K562 (cell line): ENCODE data around the gene AFF2. TPM values are rescaled to one million over a fixed set of nuclear protein-coding genes. Genes with fewer than 3 reads are reported as not detected.

Source experiments
- ATAC-seq: fragments of 200-7000 bp; cut with Tn5 transposase; 3 replicates; pipeline ENCODE4 v1.9.1; 2020; ENCODE audit warnings: moderate library complexity
- BruUV-seq: library from RNA; stranded (reverse); fragments of 400-500 nt; replicated peaks from 2 replicates; lab custom pipeline; 2021; lab: Mats Ljungman, UMichigan
- CTCF ChIA-PET: fragments of 300-600 bp; formaldehyde crosslinking; extraction: SDS; loops from one replicate; lab custom pipeline; 2021; ENCODE audit warnings: low intra/inter-chr PET ratio; lab: Yijun Ruan, JAX
- POLR2A ChIA-PET: fragments of 300-600, 350-650 bp; sonication (Branson Sonifier 250); formaldehyde crosslinking; extraction: SDS; loops from one replicate; lab custom pipeline; 2021; ENCODE audit warnings: antibody characterized with exemption, inconsistent platforms; lab: Yijun Ruan, JAX
- DNase-seq, 4 experiments: peaks; one replicate each; pipeline versions ENCODE4 v3.0.0 to v3.0.0-alpha.2; 2011 to 2018; ENCODE audit warnings: low spot score in 3 of 4, mixed read lengths in 3 of 4; ENCODE audit errors: extremely low read depth in 1 of 4
- FAIRE-seq: peaks from 2 replicates; lab custom pipeline; 2011; peaks lifted over from hg19 to GRCh38; lab: Jason Lieb, UNC
- H2AFZ ChIP-seq: 2 replicates; pipeline ENCODE4 v1.6.0; 2011; ENCODE audit warnings: low read depth, low read length, control low read depth, inconsistent platforms
- H3K27ac ChIP-seq: fragments of 200-600 bp; 3 replicates; pipeline ENCODE4 v1.8.0; 2011; ENCODE audit warnings: low read depth, mild to moderate bottlenecking, control low read depth, inconsistent platforms, low read length, moderate library complexity, mixed read lengths; ENCODE audit errors: extremely low read depth
- H3K27me3 ChIP-seq, 2 experiments: fragments of 300-600 bp in 1 of 2; 2 replicates in 1 of 2; 3 replicates in 1 of 2; pipeline versions ENCODE4 v1.6.0 to v1.8.0; 2011; ENCODE audit warnings: inconsistent platforms in 2 of 2, low read length in 2 of 2, mild to moderate bottlenecking in 1 of 2, mixed read lengths in 1 of 2, moderate library complexity in 1 of 2; ENCODE audit not compliant: control insufficient read depth in 2 of 2, insufficient read depth in 2 of 2
- H3K36me3 ChIP-seq: fragments of 300-600 bp; 3 replicates; pipeline ENCODE4 v1.8.0; 2011; ENCODE audit warnings: mild to moderate bottlenecking, low read length, inconsistent platforms; ENCODE audit not compliant: control insufficient read depth, insufficient read depth
- H3K4me1 ChIP-seq, 2 experiments: fragments of 200-600 bp in 1 of 2; replicated peaks in 1 of 2; 2 replicates in 1 of 2; 3 replicates in 1 of 2; pipeline versions ENCODE4 v1.5.1 to v1.8.0; 2011; ENCODE audit warnings: inconsistent platforms in 2 of 2, low read length in 2 of 2, mild to moderate bottlenecking in 1 of 2, mixed read lengths in 1 of 2, moderate library complexity in 1 of 2; ENCODE audit not compliant: control insufficient read depth in 2 of 2, insufficient read depth in 2 of 2
- H3K4me2 ChIP-seq: 2 replicates; pipeline ENCODE4 v1.6.1; 2011; ENCODE audit warnings: low read length, control low read depth, inconsistent platforms, mixed read lengths; ENCODE audit not compliant: insufficient read depth
- H3K4me3 ChIP-seq: fragments of 200-600 bp; sonication (generic), shearing (Covaris generic); 2 replicates; pipeline ENCODE4 v1.5.1; 2016; ENCODE audit warnings: control low read depth, inconsistent platforms
- H3K79me2 ChIP-seq: fragments of 200-600 bp; 3 replicates; pipeline ENCODE4 v1.8.0; 2011; ENCODE audit warnings: low read length, inconsistent platforms; ENCODE audit not compliant: control insufficient read depth, insufficient read depth
- H3K9ac ChIP-seq, 2 experiments: 2 replicates each; pipeline versions ENCODE4 v1.6.0 to v1.6.1; 2011; ENCODE audit warnings: low read depth in 2 of 2, low read length in 2 of 2, control low read depth in 1 of 2, inconsistent platforms in 1 of 2, mild to moderate bottlenecking in 1 of 2, mixed read lengths in 1 of 2; ENCODE audit not compliant: insufficient read depth in 1 of 2
- H3K9me1 ChIP-seq: one replicate; pipeline ENCODE4 v1.6.0; 2011; ENCODE audit warnings: inconsistent platforms, mild to moderate bottlenecking, low read length, moderate library complexity; ENCODE audit not compliant: control insufficient read depth, insufficient read depth
- H3K9me3 ChIP-seq: replicated peaks from 2 replicates; pipeline ENCODE4 v1.5.1; 2011; ENCODE audit warnings: low read depth, low read length, inconsistent platforms; ENCODE audit not compliant: control insufficient read depth, insufficient read depth
- H4K20me1 ChIP-seq: replicated peaks from 2 replicates; pipeline ENCODE4 v1.6.1; 2011; ENCODE audit warnings: low read length, inconsistent platforms, mixed read lengths; ENCODE audit not compliant: control insufficient read depth, insufficient read depth
- ADNP ChIP-seq: fragments of 200-800 bp; sonication (Bioruptor generic); IDR thresholded peaks from 2 replicates; pipeline ENCODE4 v1.6.1; 2016; ENCODE audit warnings: missing genetic modification characterization, missing compliant biosample characterization
- CCNT2 ChIP-seq: IDR thresholded peaks from 2 replicates; pipeline ENCODE4 v1.6.1; 2011; ENCODE audit warnings: borderline replicate concordance, low read depth, mild to moderate bottlenecking, moderate library complexity, mixed read lengths, low read length; ENCODE audit not compliant: insufficient read length; ENCODE audit errors: extremely low read depth
- GTF2E2 ChIP-seq: fragments of 200-800 bp; sonication (Bioruptor generic); IDR thresholded peaks from 2 replicates; pipeline ENCODE4 v1.6.1; 2016; ENCODE audit warnings: missing genetic modification characterization, missing compliant biosample characterization
- MIER1 ChIP-seq: fragments of 450-650 bp; IDR thresholded peaks from 2 replicates; pipeline ENCODE4 v1.6.1; 2016; ENCODE audit warnings: antibody characterized with exemption, mild to moderate bottlenecking, low read depth
- NFE2L1 ChIP-seq: fragments of 450-650 bp; IDR thresholded peaks from 2 replicates; pipeline ENCODE4 v1.6.1; 2016; ENCODE audit warnings: missing genetic modification characterization, low read depth, mild to moderate bottlenecking, missing compliant biosample characterization, moderate library complexity, borderline replicate concordance
- PCBP1 ChIP-seq: fragments of 200-400 bp; formaldehyde crosslinking; IDR thresholded peaks from 2 replicates; pipeline ENCODE4 v1.6.1; 2018; ENCODE audit warnings: mild to moderate bottlenecking, low read depth, low read length; ENCODE audit not compliant: poor library complexity, severe bottlenecking
- SUPT5H ChIP-seq: fragments of 450-650 bp; IDR thresholded peaks from 2 replicates; pipeline ENCODE4 v1.6.1; 2016
- ZNF133 ChIP-seq: fragments of 250-450 bp; sonication (Bioruptor Pico); IDR thresholded peaks from 2 replicates; pipeline ENCODE4 v1.4.0; 2020; ENCODE audit warnings: mild to moderate bottlenecking
- ZNF785 ChIP-seq: fragments of 250-450 bp; sonication (Bioruptor Pico); IDR thresholded peaks from 2 replicates; pipeline ENCODE4 v1.4.0; 2020; ENCODE audit warnings: mild to moderate bottlenecking
- WGBS: fragments of 100-300 bp; shearing (Covaris generic); methylation state at CpG from one replicate; pipeline ENCODE4 v1.1.6; 2016; ENCODE audit warnings: low coverage, mixed read lengths; ENCODE audit not compliant: insufficient coverage; ENCODE audit errors: missing lambda C conversion rate; 5-methylcytosine and 5-hydroxymethylcytosine counted together
- in situ Hi-C: fragments of 300-500 bp; cut with MboI; formaldehyde crosslinking; loops from 4 replicates; pipeline ENCODE4 v1.15.0; 2018; ENCODE audit warnings: inconsistent platforms, mixed read lengths
- intact Hi-C: fragments of 100-400 bp; cut with micrococcal nuclease; formaldehyde crosslinking; loops from 2 replicates; pipeline ENCODE4 v1.14.2; 2022
- polyA plus RNA-seq, 8 experiments: library from polyadenylated mRNA; depleted of rRNA in 4 of 8; stranded (reverse) in 5 of 8; unstranded in 3 of 8; fragments of >200 nt; fragmentation: Nextera tagmentation in 2 of 8; fragmentation: Illumina TruSeq in 1 of 8; extraction: Ambion mirVana in 2 of 8; extraction: Trizol in 1 of 8; gene quantifications; 2 replicates each; pipeline versions ENCODE4 v1.2.1 to v1.2.3, GENCODE V29; 2011 to 2014; ENCODE audit warnings: inconsistent platforms in 1 of 8, missing spikeins in 1 of 8
- total RNA-seq, 7 experiments: library from RNA; depleted of rRNA in 6 of 7; stranded (reverse); fragments of >200 nt in 6 of 7; fragmentation: Illumina TruSeq in 2 of 7; extraction: Trizol in 2 of 7; gene quantifications; 2 replicates each; pipeline versions ENCODE4 v1.2.1 to v1.2.3, GENCODE V29; 2011 to 2021; ENCODE audit warnings: low replicate concordance in 1 of 7
- TF ChIP-seq, protein P1 (sequence below): IDR thresholded peaks from 2 replicates; pipeline ENCODE4 v1.6.1; 2011; ENCODE audit warnings: borderline replicate concordance, low read depth, mild to moderate bottlenecking, moderate library complexity, low read length; ENCODE audit not compliant: insufficient read depth, poor library complexity, severe bottlenecking

Gene AFF2
- total and polyA plus RNA-seq, 9 of the 15 experiments (the other 6 are each of a cell fraction or from before 2014, with no cell fraction given), result 0.01 to 0.20 (median 0.07) TPM

GRCh38 chrX:148593987-148594386 is 93.6 kb downstream of the AFF2 start:
- CTCF ChIA-PET, result no interaction called here
- no peak overlapping the region for H3K27ac ChIP-seq
- FAIRE-seq (no peak), ATAC-seq (peak; percentile 60; the same call in 2 of the 3 replicates), DNase-seq (no peak)
- no TSS peak for BruUV-seq
- H3K27me3 ChIP-seq, result no peaks in the 10 kb centered on the region
- no peaks in the 10 kb centered on the region for H3K79me2 ChIP-seq
- in situ Hi-C loops, result no loop called here
- H3K4me2 ChIP-seq, result no peak overlapping the region
- H3K4me1 ChIP-seq, result no peaks in the 10 kb centered on the region; a peak in 2 of 5 replicates
- H2AFZ ChIP-seq, result 0 out of 2 replicates have a peak overlapping the region, but pooled peaks have one; percentile 28
- no peaks in the 10 kb centered on the region for H3K36me3 ChIP-seq
- TF ChIP-seq SUPT5H (no peak), NFE2L1 (tag) (no peak), PCBP1 (no peak), ADNP (tag) (no peak), ZNF133 (CRISPR knock-in tag) (no peak), GTF2E2 (tag) (no peak), MIER1 (no peak), ZNF785 (CRISPR knock-in tag) (no peak), CCNT2 (no peak)
- TF ChIP-seq, protein P1, sequence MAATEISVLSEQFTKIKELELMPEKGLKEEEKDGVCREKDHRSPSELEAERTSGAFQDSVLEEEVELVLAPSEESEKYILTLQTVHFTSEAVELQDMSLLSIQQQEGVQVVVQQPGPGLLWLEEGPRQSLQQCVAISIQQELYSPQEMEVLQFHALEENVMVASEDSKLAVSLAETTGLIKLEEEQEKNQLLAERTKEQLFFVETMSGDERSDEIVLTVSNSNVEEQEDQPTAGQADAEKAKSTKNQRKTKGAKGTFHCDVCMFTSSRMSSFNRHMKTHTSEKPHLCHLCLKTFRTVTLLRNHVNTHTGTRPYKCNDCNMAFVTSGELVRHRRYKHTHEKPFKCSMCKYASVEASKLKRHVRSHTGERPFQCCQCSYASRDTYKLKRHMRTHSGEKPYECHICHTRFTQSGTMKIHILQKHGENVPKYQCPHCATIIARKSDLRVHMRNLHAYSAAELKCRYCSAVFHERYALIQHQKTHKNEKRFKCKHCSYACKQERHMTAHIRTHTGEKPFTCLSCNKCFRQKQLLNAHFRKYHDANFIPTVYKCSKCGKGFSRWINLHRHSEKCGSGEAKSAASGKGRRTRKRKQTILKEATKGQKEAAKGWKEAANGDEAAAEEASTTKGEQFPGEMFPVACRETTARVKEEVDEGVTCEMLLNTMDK, result no peak
- H3K9me3 ChIP-seq, result no peaks in the 10 kb centered on the region
- intact Hi-C loops, result no loop called here
- WGBS, result 7% methylated on average over 4 of the region's 4 CpGs
- H3K4me3 ChIP-seq, result no peak overlapping the region
- H3K9ac ChIP-seq, result no peak overlapping the region
- no peaks in the 10 kb centered on the region for H3K9me1 ChIP-seq
- H4K20me1 ChIP-seq, result no peaks in the 10 kb centered on the region
- POLR2A ChIA-PET, result no interaction called here
